ENCODE data around the gene NBR1. TPM values are rescaled to one million over a fixed set of nuclear protein-coding genes. Genes with fewer than 3 reads are reported as not detected.
"Not testable (repeated sequence)": the region's sequence is repeated elsewhere in the genome, so short reads cannot be mapped to it uniquely, and the experiment has no call there.

The NBR1 gene
- total RNA-seq (10 to 100 TPM; 83.7 to 98.2 (median 90.9) TPM), polyA plus RNA-seq (39.4 TPM)
- long read RNA-seq, donor 1, partial matches to known transcripts, result 56 of 132 reads
- long read RNA-seq, donor 1, other reads (novel, unspliced or antisense), result 76 of 132 reads
- long read RNA-seq, donor 2, partial matches to known transcripts, result 16 of 91 reads
- long read RNA-seq, donor 2, other reads (novel, unspliced or antisense), result 75 of 91 reads
- long read RNA-seq, donor 3, partial matches to known transcripts, result 79 of 278 reads
- long read RNA-seq, donor 3, other reads (novel, unspliced or antisense), result 199 of 278 reads
- long read RNA-seq, donor 4, partial matches to known transcripts, result 20 of 80 reads
- long read RNA-seq, donor 4, other reads (novel, unspliced or antisense), result 60 of 80 reads

GRCh38 chr17:43170766-43171585 is at the start of gene NBR1:
Gene NBR1, plus strand, starts transcription at chr17:43171214. Its CDS starts 4,586 bp downstream, at chr17:43175800.
- H3K4me3 ChIP-seq (ENCODE audit: low read length), result peak within 1 kb of the TSS; percentile 91
- WGBS, result under 1% methylated on average over 41 of the region's 41 CpGs
- ATAC-seq (peak; percentile 94 to 95), DNase-seq (peak; percentile 92 to 97 (median 96))
- intact Hi-C loops (cut with DNase I), result loop anchor here in 1 of 4 donors (10.0 kb wide), 1 partner anchor 146 kb away; the partner anchor contains the start of genes RND2 and VAT1
- no peaks in the 10 kb centered on the region for H3K27me3 ChIP-seq (ENCODE audit: control insufficient read depth, insufficient read depth)
- H3K27ac ChIP-seq (ENCODE audit: low read length), result peak within 1 kb of the TSS; percentile 100
- H3K9me3 ChIP-seq (ENCODE audit: control insufficient read depth, low read length), result no peaks in the 10 kb centered on the region
- no peaks in the 10 kb centered on the region for H3K4me1 ChIP-seq (ENCODE audit: control insufficient read depth, insufficient read depth, low read length)

- 3% methylated on average over 38 of the region's 38 CpGs for WGBS
Measured at GRCh38 chr17:43125133-43125966, 45.7 kb upstream of the NBR1 start, which contains the start of gene BRCA1. Gene BRCA1, minus strand, starts transcription at chr17:43125364. Its CDS starts 1,268 bp downstream, at chr17:43124096.

GRCh38 chr17:43125967-43126910 is 44.8 kb upstream of the NBR1 start:
- intact Hi-C loops (cut with DNase I), result loop anchor here in 2 of 4 donors (10.0 kb wide), 1 partner anchor 101 kb away; the partner anchor contains the start of genes RND2 (in 2 of the 2) and VAT1 (in 2 of the 2)
- DNase-seq (no peak), ATAC-seq (no peak)
- Histone ChIP-seq H3K27me3 (ENCODE audit: control insufficient read depth, insufficient read depth) (no peaks in the 10 kb centered on the region), H3K4me3 (ENCODE audit: low read length) (peak overlapping the region; percentile 78), H3K9me3 (ENCODE audit: control insufficient read depth, low read length) (no peaks in the 10 kb centered on the region), H3K27ac (ENCODE audit: low read length) (peak overlapping the region; percentile 94), H3K4me1 (ENCODE audit: control insufficient read depth, insufficient read depth, low read length) (no peaks in the 10 kb centered on the region)
- WGBS, result 82% methylated on average over 59 of the region's 59 CpGs

More at GRCh38 chr17:43125133-43125966, 45.7 kb upstream of the NBR1 start, which contains the start of gene BRCA1:
- Histone ChIP-seq H3K27ac (ENCODE audit: low read length) (peak within 1 kb of the TSS; percentile 94), H3K9me3 (ENCODE audit: control insufficient read depth, low read length) (no peaks in the 10 kb centered on the region), H3K4me1 (ENCODE audit: control insufficient read depth, insufficient read depth, low read length) (no peaks in the 10 kb centered on the region), H3K27me3 (ENCODE audit: control insufficient read depth, insufficient read depth) (no peaks in the 10 kb centered on the region), H3K4me3 (ENCODE audit: low read length) (peak within 1 kb of the TSS; percentile 78)
- ATAC-seq, result peak; percentile 99 to 100
- DNase-seq, result peak; percentile 91 to 96 (median 93)
- intact Hi-C loops (cut with DNase I), result loop anchor here in 2 of 4 donors (10.0 kb wide), 1 partner anchor 101 kb away; the partner anchor contains the start of genes RND2 (in 2 of the 2) and VAT1 (in 2 of the 2)

- intact Hi-C loops (cut with DNase I), result loop anchor here in 2 of 4 donors (10.0 kb wide), 1 partner anchor 102 kb away; the partner anchor contains the start of genes RND2 (in 2 of the 2) and VAT1 (in 2 of the 2)
- Histone ChIP-seq H3K4me1 (ENCODE audit: control insufficient read depth, insufficient read depth, low read length) (no peaks in the 10 kb centered on the region), H3K9me3 (ENCODE audit: control insufficient read depth, low read length) (no peaks in the 10 kb centered on the region), H3K27me3 (ENCODE audit: control insufficient read depth, insufficient read depth) (no peaks in the 10 kb centered on the region), H3K27ac (ENCODE audit: low read length) (no peak overlapping the region), H3K4me3 (ENCODE audit: low read length) (no peak overlapping the region)
- DNase-seq, result peak in 1 of 3 donors; percentile 68
- ATAC-seq, result no peak
- 98% methylated on average over 24 of the region's 24 CpGs for WGBS
Measured at GRCh38 chr17:43126911-43127290, 44.1 kb upstream of the NBR1 start.

- ATAC-seq; H3K27ac ChIP-seq (ENCODE audit: low read length); H3K27me3 ChIP-seq (ENCODE audit: control insufficient read depth, insufficient read depth); H3K4me1 ChIP-seq (ENCODE audit: control insufficient read depth, insufficient read depth, low read length); H3K4me3 ChIP-seq (ENCODE audit: low read length); DNase-seq; H3K9me3 ChIP-seq (ENCODE audit: control insufficient read depth, low read length): not testable (repeated sequence)
- intact Hi-C loops (cut with DNase I), result loop anchor here in 2 of 4 donors (10.0 kb wide), 1 partner anchor 103 kb away; the partner anchor contains the start of genes RND2 (in 2 of the 2) and VAT1 (in 2 of the 2)
- WGBS, result 91% methylated on average over 6 of the region's 6 CpGs
Measured at GRCh38 chr17:43127333-43127876, 43.6 kb upstream of the NBR1 start.

GRCh38 chr17:43129671-43130010 is 41.4 kb upstream of the NBR1 start:
- Histone ChIP-seq H3K4me3 (ENCODE audit: low read length) (no peak overlapping the region), H3K4me1 (ENCODE audit: control insufficient read depth, insufficient read depth, low read length) (no peaks in the 10 kb centered on the region), H3K27ac (ENCODE audit: low read length) (no peak overlapping the region), H3K27me3 (ENCODE audit: control insufficient read depth, insufficient read depth) (no peaks in the 10 kb centered on the region), H3K9me3 (ENCODE audit: control insufficient read depth, low read length) (no peaks in the 10 kb centered on the region)
- ATAC-seq (no peak), DNase-seq (no peak)
- WGBS, result 61% methylated on average over 11 of the region's 11 CpGs
- intact Hi-C loops (cut with DNase I), result loop anchor here in 2 of 4 donors (10.0 kb wide), 1 partner anchor 105 kb away; the partner anchor contains the start of genes RND2 (in 2 of the 2) and VAT1 (in 2 of the 2)

- Histone ChIP-seq H3K9me3 (ENCODE audit: control insufficient read depth, low read length) (no peaks in the 10 kb centered on the region), H3K27me3 (ENCODE audit: control insufficient read depth, insufficient read depth) (no peaks in the 10 kb centered on the region), H3K4me1 (ENCODE audit: control insufficient read depth, insufficient read depth, low read length) (no peaks in the 10 kb centered on the region), H3K4me3 (ENCODE audit: low read length) (no peak overlapping the region), H3K27ac (ENCODE audit: low read length) (no peak overlapping the region)
- intact Hi-C loops (cut with DNase I), result no loop called here
- no peak for DNase-seq
- ATAC-seq, result no peak
- WGBS, result 80% methylated on average over 2 of the region's 2 CpGs
Measured at GRCh38 chr17:43132117-43132516, 38.9 kb upstream of the NBR1 start.

- H3K27me3 ChIP-seq (ENCODE audit: control insufficient read depth, insufficient read depth); H3K9me3 ChIP-seq (ENCODE audit: control insufficient read depth, low read length); intact Hi-C loops (cut with DNase I); ATAC-seq; H3K27ac ChIP-seq (ENCODE audit: low read length); H3K4me3 ChIP-seq (ENCODE audit: low read length); DNase-seq; H3K4me1 ChIP-seq (ENCODE audit: control insufficient read depth, insufficient read depth, low read length): not testable (repeated sequence)
- 90% methylated on average over 5 of the region's 5 CpGs for WGBS
Measured at GRCh38 chr17:43133439-43133838, 37.6 kb upstream of the NBR1 start.

- Histone ChIP-seq H3K9me3 (ENCODE audit: control insufficient read depth, low read length) (no peaks in the 10 kb centered on the region), H3K27ac (ENCODE audit: low read length) (no peak overlapping the region), H3K4me3 (ENCODE audit: low read length) (no peak overlapping the region), H3K27me3 (ENCODE audit: control insufficient read depth, insufficient read depth) (no peaks in the 10 kb centered on the region), H3K4me1 (ENCODE audit: control insufficient read depth, insufficient read depth, low read length) (no peaks in the 10 kb centered on the region)
- intact Hi-C loops (cut with DNase I), result no loop called here
- peak in 1 of 2 donors; percentile 14 for ATAC-seq
- WGBS, result 95% methylated on average over 25 of the region's 25 CpGs
- DNase-seq, result no peak
Measured at GRCh38 chr17:43134774-43135453, 36.1 kb upstream of the NBR1 start.

All from right cardiac atrium (tissue), 5 donors.